ENCODE results near the gene TENM3.

The TENM3 gene

DNA sequence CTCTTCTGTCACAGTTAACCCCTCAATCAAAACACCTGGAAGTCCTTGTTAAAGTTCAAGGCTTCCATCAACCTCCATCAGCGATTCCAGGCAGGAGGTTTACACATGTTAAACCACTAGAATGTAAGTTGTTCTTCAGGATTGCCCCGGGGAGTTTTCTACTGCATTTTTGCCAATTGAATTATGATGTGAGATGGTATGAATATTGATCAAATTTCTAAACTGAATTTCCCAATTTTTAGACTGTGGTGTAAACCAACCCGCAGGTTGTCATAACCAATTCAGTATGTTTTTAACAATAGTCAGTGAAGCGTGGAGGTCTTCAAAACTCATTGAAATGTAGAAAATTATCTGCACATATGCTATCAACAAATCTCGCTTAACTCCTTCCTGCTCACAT, 21.2 kb upstream of the TENM3 start:
- no peak for TF ChIP-seq EZH2phosphoT487 (conservative IDR thresholded peaks at IDR 0.05; ENCODE audit: low read length)
- TF ChIP-seq, protein P1, sequence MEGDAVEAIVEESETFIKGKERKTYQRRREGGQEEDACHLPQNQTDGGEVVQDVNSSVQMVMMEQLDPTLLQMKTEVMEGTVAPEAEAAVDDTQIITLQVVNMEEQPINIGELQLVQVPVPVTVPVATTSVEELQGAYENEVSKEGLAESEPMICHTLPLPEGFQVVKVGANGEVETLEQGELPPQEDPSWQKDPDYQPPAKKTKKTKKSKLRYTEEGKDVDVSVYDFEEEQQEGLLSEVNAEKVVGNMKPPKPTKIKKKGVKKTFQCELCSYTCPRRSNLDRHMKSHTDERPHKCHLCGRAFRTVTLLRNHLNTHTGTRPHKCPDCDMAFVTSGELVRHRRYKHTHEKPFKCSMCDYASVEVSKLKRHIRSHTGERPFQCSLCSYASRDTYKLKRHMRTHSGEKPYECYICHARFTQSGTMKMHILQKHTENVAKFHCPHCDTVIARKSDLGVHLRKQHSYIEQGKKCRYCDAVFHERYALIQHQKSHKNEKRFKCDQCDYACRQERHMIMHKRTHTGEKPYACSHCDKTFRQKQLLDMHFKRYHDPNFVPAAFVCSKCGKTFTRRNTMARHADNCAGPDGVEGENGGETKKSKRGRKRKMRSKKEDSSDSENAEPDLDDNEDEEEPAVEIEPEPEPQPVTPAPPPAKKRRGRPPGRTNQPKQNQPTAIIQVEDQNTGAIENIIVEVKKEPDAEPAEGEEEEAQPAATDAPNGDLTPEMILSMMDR (IDR thresholded peaks at IDR 0.05; ENCODE audit: insufficient read depth, low read length, poor library complexity, severe bottlenecking), result no peak
- Histone ChIP-seq H2AFZ (ENCODE audit: low read depth, low read length, severe bottlenecking) (no peak overlapping the region), H4K20me1 (ENCODE audit: low read depth, low read length) (no peaks in the 10 kb centered on the region), H3K79me2 (ENCODE audit: insufficient read depth, low read length) (no peaks in the 10 kb centered on the region), H3K27ac (ENCODE audit: low read depth, low read length) (no peak overlapping the region), H3K36me3 (ENCODE audit: low read length) (no peaks in the 10 kb centered on the region), H3F3A (ENCODE audit: insufficient read depth) (no peaks in the 10 kb centered on the region), H3K4me2 (ENCODE audit: low read depth, low read length, poor library complexity, severe bottlenecking) (no peak overlapping the region), H3K4me3 (ENCODE audit: insufficient read depth, low read length, poor library complexity, severe bottlenecking) (no peak overlapping the region), H3K9me3 (ENCODE audit: insufficient read depth, low read length) (no peaks in the 10 kb centered on the region), H3K27me3 (ENCODE audit: low read length) (no peaks in the 10 kb centered on the region), H3K9me2 (replicated peaks; ENCODE audit: insufficient read depth, low read length) (no peaks in the 10 kb centered on the region), H3K9ac (ENCODE audit: low read length) (no peak overlapping the region)

DNA sequence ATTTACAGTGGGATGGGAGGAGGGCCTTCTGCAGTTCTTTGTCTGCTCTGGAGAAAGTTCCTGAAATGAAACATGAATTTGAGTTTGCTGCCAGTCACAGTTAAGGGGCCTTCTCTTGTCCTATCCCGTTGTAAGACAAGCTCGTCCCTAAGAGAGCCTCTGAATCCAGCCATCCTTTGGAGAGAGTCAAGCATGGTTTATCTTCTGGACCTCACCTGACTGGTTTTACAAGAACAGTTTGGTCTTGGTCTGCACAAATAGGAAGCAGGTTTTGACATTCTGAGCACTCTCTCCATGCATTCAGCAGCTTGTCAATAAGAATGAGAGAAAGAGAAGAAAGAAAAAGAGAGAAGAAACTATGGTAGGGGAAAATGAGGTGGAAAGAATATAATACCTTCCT, 20.4 kb upstream of the TENM3 start:
- TF ChIP-seq, protein P1 (IDR thresholded peaks at IDR 0.05; ENCODE audit: insufficient read depth, low read length, poor library complexity, severe bottlenecking), result no peak
- no peak for TF ChIP-seq EZH2phosphoT487 (conservative IDR thresholded peaks at IDR 0.05; ENCODE audit: low read length)
- Histone ChIP-seq H2AFZ (ENCODE audit: low read depth, low read length, severe bottlenecking) (no peak overlapping the region), H3K36me3 (ENCODE audit: low read length) (no peaks in the 10 kb centered on the region), H3K4me3 (ENCODE audit: insufficient read depth, low read length, poor library complexity, severe bottlenecking) (no peak overlapping the region), H3F3A (ENCODE audit: insufficient read depth) (no peaks in the 10 kb centered on the region), H3K4me2 (ENCODE audit: low read depth, low read length, poor library complexity, severe bottlenecking) (no peak overlapping the region), H3K27ac (ENCODE audit: low read depth, low read length) (no peak overlapping the region), H3K9me2 (replicated peaks; ENCODE audit: insufficient read depth, low read length) (no peaks in the 10 kb centered on the region), H4K20me1 (ENCODE audit: low read depth, low read length) (no peaks in the 10 kb centered on the region), H3K79me2 (ENCODE audit: insufficient read depth, low read length) (no peaks in the 10 kb centered on the region), H3K27me3 (ENCODE audit: low read length) (no peaks in the 10 kb centered on the region), H3K9me3 (ENCODE audit: insufficient read depth, low read length) (no peaks in the 10 kb centered on the region), H3K9ac (ENCODE audit: low read length) (no peak overlapping the region)

DNA sequence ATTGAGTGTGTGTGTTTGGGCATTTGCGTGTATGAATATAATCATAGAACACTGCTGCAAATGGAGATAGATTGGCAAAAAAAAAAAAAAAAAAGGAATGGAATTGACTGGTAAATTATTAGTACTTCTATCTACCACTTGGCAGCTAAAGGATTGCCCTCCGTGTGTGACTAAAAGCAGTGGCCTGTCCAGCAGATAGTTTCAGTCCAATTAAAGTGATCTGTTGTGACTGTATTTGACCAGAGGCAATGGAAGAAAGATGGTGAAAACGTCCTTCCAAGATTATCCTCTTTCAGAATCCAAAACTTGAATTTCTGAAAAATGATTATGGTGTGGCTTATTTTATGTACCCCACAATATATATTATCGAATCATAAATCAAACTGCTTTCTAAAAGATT, 19.5 kb upstream of the TENM3 start:
- H4K20me1 ChIP-seq (ENCODE audit: low read depth, low read length), result no peaks in the 10 kb centered on the region
- H3K36me3 ChIP-seq (ENCODE audit: low read length), result no peaks in the 10 kb centered on the region
- no peak overlapping the region for H2AFZ ChIP-seq (ENCODE audit: low read depth, low read length, severe bottlenecking)
- H3K27ac ChIP-seq (ENCODE audit: low read depth, low read length), result no peak overlapping the region
- no peaks in the 10 kb centered on the region for H3K9me2 ChIP-seq (replicated peaks; ENCODE audit: insufficient read depth, low read length)
- no peaks in the 10 kb centered on the region for H3K79me2 ChIP-seq (ENCODE audit: insufficient read depth, low read length)
- H3K4me3 ChIP-seq (ENCODE audit: insufficient read depth, low read length, poor library complexity, severe bottlenecking), result no peak overlapping the region
- TF ChIP-seq EZH2phosphoT487 (conservative IDR thresholded peaks at IDR 0.05; ENCODE audit: low read length), result no peak
- TF ChIP-seq, protein P1 (IDR thresholded peaks at IDR 0.05; ENCODE audit: insufficient read depth, low read length, poor library complexity, severe bottlenecking), result no peak
- no peak overlapping the region for H3K4me2 ChIP-seq (ENCODE audit: low read depth, low read length, poor library complexity, severe bottlenecking)
- H3K9me3 ChIP-seq (ENCODE audit: insufficient read depth, low read length), result no peaks in the 10 kb centered on the region
- H3K27me3 ChIP-seq (ENCODE audit: low read length), result no peaks in the 10 kb centered on the region
- H3F3A ChIP-seq (ENCODE audit: insufficient read depth), result no peaks in the 10 kb centered on the region
- H3K9ac ChIP-seq (ENCODE audit: low read length), result no peak overlapping the region
